SHP77 (cell line): ENCODE data around the gene LBHD2.
A peak's percentile ranks its signal among the peaks of the same experiment; 100 is the strongest.
"Not testable (repeated sequence)": the region's sequence is repeated elsewhere in the genome, so short reads cannot be mapped to it uniquely, and the experiment has no call there.

ENCODE experiments used
- DNase-seq, 2 experiments: peaks; one replicate each; lab custom pipeline; 2025; lab: John Stamatoyannopoulos, UW

Gene LBHD2

GRCh38 chr14:103084021-103084919 lies at the start of gene LBHD2:
TSS of gene LBHD2 (plus strand) at chr14:103084210. CDS start at chr14:103086013, 1,803 bp downstream.
- no peak for DNase-seq

GRCh38 chr14:103041464-103041863 lies 42.5 kb upstream of the LBHD2 start:
- DNase-seq, result no peak

DNA sequence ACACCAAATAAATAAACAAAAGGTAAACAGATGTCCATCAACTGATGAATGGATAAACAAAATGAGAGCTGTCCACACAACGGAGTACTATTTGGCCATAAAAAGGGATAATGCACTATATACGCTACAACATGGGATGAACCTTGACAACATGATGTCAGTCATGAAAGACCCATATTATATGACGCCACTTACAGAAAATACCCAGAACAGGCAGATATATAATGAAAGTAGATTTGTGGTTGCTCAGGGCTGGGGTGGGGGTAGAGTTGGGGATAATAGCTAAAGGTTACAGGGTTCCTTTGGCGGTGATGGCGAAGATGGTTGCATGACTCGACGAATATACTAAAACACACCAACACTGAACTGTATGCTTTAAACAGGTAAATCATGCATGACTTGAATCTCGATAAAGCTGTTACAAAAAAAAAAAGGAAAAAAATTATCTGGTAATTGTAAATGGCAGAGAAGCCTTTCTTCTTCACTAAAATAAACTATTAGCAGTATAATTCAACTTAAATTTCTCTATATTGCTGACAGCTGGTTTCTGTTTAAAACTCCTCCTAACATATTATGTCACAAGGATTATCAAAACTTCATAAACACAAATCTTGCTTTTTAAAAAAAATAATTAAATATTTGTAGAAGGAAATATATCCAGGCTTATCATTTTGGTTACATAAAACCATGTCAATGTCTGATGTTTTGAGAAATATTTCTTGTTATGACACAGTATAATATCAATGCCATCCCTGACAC lies 40.6 kb upstream of the LBHD2 start:
- no peak for DNase-seq

DNA sequence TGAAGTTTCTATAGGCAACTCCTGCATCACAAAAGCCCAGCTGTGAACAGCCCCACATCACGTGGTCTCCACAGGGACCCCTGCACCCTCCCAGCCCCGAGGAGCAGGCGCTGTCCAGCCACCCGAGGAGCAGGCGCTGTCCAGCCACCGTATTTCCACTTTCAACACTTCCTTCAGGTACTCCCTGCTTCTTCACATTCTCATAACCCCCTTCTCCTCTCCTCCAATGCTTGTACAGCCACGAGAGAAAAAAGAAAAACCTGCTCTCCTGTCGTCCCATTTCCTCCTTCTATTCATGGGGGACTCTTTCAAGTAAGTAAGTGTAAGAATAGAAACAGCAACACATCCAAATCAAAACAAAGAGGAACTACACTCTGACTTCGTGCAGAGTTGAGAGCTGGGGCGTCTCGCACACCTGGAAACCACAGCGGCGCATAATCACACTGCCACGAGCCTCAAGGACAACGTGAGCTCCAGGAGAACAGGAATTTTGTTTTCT lies 38.6 kb upstream of the LBHD2 start:
- DNase-seq, result no peak

DNA sequence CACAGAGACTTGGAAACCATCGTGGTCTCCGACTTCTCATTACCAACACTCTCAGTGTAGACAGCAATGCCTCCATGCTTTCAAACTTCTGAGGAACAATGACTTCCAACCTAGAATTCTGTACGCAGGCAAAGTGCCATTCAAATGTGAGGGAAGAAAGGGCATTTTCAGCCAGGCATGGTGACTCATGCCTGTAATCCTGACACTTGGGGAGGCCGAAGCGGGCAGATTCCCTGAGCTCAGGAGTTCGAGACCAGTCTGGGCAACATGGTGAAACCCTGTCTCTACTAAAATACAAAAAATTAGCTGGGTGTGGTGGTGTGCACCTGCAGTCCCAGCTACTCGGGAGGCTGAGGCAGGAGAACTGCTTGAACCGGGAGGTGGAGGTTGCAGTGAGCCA lies 36.6 kb upstream of the LBHD2 start:
- DNase-seq, result not testable (repeated sequence)

DNA sequence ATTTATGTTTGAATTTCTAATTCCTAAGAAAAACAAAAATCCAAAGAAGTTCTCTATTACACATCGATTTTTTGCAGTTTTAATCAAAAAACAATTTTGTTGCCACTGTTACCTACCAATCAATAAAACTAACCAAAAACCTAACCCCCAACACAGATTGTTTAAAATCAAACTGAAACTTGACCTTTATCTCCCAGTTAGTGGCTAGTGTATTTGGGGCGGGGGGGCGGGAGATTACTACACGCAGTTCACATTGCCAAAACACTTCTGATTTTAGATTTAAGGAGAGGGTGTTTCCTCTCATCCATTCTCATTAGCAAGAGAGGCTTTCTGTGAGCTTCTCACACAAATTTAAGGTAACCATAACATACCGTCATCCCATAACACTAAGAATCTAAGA lies 33.1 kb upstream of the LBHD2 start:
- no peak for DNase-seq

DNA sequence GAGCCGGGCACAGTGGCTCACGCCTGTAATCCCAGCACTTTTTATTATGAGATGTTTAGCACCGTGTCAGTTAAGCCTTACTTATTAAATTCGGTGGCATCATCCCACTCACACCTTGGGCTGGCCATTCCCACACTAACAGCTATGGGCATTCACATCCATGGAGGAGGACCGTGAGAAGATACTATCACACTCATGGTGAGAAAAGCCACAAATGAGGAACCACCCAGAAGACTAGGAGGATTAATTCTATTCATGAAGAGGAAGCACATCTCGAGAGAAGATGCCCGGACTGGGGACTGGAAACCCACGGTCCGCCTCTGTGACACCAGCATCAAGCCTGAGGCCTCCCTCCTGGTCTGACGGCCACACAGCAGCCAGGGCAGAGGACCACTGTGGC lies 31.6 kb upstream of the LBHD2 start:
- DNase-seq, result no peak

GRCh38 chr14:103055695-103056094 lies 28.3 kb upstream of the LBHD2 start:
- no peak for DNase-seq

DNA sequence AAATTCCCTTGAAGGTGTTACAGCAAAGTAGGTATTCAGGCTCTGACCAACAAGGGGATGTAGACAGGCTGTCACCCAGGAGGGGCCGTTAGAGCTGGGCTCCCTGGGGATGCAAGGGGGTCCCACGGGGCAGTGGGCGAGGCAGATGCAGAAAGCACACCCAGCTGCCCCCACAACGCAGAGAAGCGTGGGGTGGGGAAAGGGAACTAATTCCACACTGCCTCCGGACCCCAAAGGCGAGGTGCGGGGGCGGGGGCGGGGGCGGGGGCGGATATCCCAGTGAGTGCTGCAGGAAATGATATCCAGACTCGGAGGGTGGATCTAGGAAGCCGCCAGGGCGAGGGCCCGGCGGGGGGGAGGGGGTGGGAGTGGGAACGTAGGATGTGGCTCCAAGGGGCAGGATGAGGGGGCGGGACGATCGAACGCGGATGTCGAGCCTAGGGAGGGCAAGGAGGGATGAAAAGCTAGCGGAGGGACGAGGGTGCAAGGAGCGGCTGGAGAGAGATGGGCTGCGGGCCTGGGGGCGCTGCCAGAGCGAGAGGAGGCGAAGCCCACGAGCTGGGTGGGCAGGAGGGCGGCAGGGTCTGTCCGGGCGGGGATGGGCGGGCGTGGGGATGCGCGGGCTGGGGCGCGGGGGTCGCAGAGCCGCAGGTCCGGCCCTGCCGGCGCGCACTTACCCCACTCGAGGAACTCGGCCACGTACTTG lies 27.5 kb upstream of the LBHD2 start:
- peak in 1 of 2 experiments; percentile 56 for DNase-seq

DNA sequence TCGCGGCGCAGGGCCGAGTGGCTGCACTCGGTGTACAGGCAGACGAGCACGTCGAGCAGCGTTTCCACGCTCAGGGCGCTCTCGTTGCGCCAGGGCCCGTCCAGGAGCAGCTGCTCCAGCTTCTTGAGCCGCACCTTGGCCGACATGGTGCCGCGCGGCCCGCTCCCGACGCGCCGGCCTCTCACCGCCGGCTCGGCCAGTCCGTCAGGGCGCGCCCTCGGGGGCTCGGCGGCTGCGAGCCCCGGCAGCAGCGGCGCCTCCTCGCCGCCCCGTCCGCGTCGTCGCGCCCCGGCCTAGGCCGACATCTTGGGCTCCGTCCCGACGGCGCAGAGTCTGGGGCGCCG lies 27.0 kb upstream of the LBHD2 start:
- DNase-seq, result no peak

GRCh38 chr14:103057372-103058163 lies 26.4 kb upstream of the LBHD2 start, which contains the start of gene CDC42BPB:
TSS of gene CDC42BPB (minus strand) at chr14:103057549. CDS start at chr14:103057173, 376 bp downstream.
- peak; percentile 72 to 88 for DNase-seq

- no peak for DNase-seq
These were observed 25.6 kb upstream of the LBHD2 start for GRCh38 chr14:103058164-103059055.

DNA sequence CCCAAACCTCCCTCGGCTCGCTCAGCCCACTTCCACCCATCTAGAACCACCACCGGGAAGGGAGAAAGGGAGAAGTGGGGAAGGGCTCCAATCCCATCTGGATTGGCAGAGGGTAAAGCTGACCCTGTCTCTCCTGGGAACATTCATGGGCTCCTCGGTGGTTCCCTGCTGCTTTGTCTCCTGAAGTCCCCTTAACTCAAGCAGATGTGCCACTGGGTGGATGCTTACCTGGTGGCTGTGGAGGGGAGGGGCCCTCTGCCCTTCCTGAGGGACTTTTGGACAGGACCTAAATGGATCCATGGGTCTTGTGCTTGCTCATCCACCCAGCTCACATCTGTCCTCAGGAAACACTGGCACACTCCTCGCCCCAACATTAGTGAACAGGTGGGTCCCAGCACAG lies 24.5 kb upstream of the LBHD2 start:
- no peak for DNase-seq

GRCh38 chr14:103061482-103061976 lies 22.5 kb upstream of the LBHD2 start:
- no peak for DNase-seq

DNA sequence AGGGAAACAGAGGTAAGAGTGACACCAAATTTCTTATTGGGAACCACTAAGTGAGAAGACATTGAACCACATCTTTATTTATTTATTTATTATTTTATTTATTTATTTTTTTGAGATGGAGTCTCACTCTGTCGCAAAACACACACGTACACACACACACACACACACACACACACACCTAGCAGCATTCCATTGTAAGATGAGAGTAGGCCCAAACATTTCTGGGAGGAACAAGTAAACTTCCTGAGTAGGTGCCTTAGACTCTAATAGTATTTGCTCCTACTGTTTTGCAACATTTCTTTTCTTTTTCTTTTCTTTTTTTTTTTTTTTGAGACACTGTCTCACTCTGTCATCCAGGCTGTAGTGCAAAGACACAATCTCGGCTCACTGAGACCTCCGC lies 19.6 kb upstream of the LBHD2 start:
- no peak for DNase-seq

DNA sequence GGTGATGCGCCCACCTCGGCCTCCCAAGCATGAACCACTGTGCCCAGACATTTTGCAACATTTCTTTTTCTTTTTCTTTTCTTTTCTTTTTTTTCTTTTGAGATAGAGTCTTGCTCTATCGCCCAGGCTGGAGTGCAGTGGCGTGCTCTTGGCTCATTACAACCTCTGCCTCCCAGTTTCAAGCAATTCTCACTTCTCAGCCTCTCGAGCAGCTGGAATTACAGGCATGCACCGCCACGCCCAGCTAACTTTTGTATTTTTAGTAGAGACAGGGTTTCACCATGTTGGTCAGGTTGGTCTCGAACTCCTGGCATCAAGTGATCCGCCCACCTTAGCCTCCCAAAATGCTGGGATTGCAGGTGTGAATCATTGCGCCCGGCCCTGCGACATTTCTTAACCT lies 19.0 kb upstream of the LBHD2 start:
- DNase-seq, result no peak

- DNase-seq, result no peak
These were observed 18.1 kb upstream of the LBHD2 start for GRCh38 chr14:103065861-103066260.

DNA sequence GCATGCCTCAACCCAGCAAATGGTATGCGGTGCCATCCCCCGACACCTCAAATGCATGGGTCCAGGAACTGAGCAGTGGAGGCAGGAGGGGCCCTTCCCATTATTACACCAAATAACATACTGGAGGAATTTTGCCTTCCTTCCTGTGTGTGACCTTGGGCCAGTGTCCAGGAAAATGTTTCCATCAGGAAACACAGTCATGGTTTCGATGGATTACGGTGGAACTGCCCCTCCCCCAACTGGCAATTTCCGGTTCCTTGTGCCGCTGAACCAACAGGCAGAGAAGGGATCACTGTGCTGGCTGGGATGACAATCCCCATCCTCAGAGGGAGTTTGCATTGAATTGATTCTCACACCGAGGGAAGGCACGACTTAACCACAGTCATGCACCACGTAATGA lies 17.6 kb upstream of the LBHD2 start:
- no peak for DNase-seq

DNA sequence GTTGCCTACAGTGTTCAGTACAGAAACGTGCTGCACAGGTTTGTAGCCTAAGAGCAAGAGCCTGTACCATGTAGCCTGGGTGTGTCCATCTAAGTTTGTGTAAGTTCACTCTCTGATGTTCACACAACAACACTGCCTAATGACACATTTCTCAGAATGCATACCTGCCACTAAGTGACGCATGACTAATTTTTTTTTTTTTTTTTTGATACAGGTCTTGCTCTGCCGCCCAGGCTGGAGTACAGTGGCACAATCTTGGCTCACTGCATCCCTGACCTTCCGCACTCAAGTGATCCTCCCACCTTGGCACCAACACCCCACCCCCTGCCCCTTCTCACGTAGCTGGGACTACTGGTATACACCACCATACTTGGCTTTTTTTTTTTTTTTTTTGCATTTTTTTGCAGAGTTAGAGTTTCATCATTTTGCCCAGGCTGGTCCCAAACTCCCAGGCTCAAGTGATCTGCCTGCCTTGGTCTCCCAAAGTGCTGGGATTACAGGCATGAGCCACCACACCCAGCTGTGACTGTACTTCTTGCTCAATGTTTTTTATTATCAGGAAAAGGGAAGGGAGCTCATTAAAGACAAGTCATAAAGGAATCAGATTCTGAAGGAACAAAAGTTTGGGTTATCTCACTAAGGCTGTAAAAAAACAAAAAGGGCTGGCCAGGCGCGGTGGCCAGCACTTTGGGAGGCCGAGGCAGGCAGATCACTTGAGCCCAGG lies 16.6 kb upstream of the LBHD2 start:
- DNase-seq, result no peak
